Calu3 (cell line): ENCODE results near the gene MREG. TPM values are rescaled to one million over a fixed set of nuclear protein-coding genes. Genes with fewer than 3 reads are reported as not detected.
A peak's percentile ranks its signal among the peaks of the same experiment; 100 is the strongest.
"Not testable (repeated sequence)": the region's sequence is repeated elsewhere in the genome, so short reads cannot be mapped to it uniquely, and the experiment has no call there.

ENCODE experiments used
- BruUV-seq: library from RNA; stranded (reverse); fragments of 400-500 nt; replicated peaks from 2 replicates; lab custom pipeline; 2021; lab: Mats Ljungman, UMichigan
- CTCF ChIA-PET: fragments of 300-600 bp; sonication (Branson Sonifier 250); formaldehyde crosslinking; loops from one replicate; lab custom pipeline; 2022; ENCODE audit warnings: antibody characterized with exemption; lab: Charles Lee
- DNase-seq: peaks from one replicate; pipeline ENCODE4 v3.0.0; 2022
- H3K27ac Mint-ChIP-seq: one replicate; pipeline ENCODE4 v1.8.0; 2022; ENCODE audit warnings: mixed read lengths; ENCODE audit not compliant: unreplicated experiment
- H3K27me3 Mint-ChIP-seq: one replicate; pipeline ENCODE4 v1.8.0; 2022; ENCODE audit warnings: mixed read lengths; ENCODE audit not compliant: unreplicated experiment
- H3K36me3 Mint-ChIP-seq: one replicate; pipeline ENCODE4 v1.8.0; 2022; ENCODE audit warnings: mild to moderate bottlenecking, moderate library complexity, mixed read lengths; ENCODE audit not compliant: insufficient read depth, unreplicated experiment
- H3K4me1 Mint-ChIP-seq: one replicate; pipeline ENCODE4 v1.8.0; 2022; ENCODE audit warnings: mild to moderate bottlenecking, low read depth, mixed read lengths; ENCODE audit not compliant: unreplicated experiment
- H3K4me3 Mint-ChIP-seq: one replicate; pipeline ENCODE4 v1.8.0; 2022; ENCODE audit warnings: mild to moderate bottlenecking, low read depth, moderate library complexity, mixed read lengths; ENCODE audit not compliant: unreplicated experiment
- H3K9me3 Mint-ChIP-seq: one replicate; pipeline ENCODE4 v1.8.0; 2022; ENCODE audit warnings: low read depth, mixed read lengths; ENCODE audit not compliant: unreplicated experiment
- intact Hi-C: fragments of 100-400 bp; cut with micrococcal nuclease; formaldehyde crosslinking; loops from one replicate; pipeline ENCODE4 v1.10.0; 2022; ENCODE audit not compliant: unreplicated experiment
- total RNA-seq: library from RNA; stranded (reverse); gene quantifications from 2 replicates; pipeline ENCODE4 v1.2.3, GENCODE V29; 2022
- TF ChIP-seq, protein P1 (sequence below): fragments of 200-600 bp; IDR thresholded peaks from one replicate; pipeline ENCODE4 v1.8.0; 2022; ENCODE audit warnings: antibody characterized with exemption; ENCODE audit not compliant: unreplicated experiment

Gene MREG
- total RNA-seq, 1 experiment from 2014 or later: 29.7 TPM

DNA sequence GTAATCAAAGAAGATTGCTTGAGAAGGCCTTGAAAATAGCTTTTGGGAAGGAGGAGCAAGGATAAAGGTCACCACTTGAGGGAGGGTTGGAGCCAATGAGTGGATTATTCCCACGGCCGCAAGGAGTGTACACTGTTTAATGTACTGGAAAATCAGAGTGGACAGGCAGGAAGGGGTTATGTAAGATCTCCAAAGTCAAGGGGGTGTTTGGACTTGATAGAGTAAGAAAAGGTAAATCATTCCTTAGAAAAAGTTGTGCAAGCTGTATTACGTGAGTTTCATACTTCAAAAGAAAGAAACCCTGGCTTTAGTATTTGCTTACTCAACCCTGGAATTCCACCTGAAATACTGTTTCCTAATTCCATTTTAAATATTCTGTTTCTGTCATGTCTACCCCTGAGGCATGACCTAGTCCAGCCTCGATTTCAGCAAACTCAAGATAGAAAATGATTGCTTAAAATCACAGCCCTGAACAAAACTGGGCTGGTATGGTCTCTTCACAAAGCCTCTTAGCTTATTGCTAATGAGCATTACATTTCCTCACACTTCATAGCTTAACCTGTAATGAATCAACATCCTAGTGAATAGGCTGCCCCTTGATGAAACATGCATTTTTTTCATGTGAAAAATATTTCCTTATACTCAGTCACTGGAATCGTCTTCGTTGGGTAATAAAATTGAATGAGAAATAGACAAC is 1.1 kb downstream of the MREG start:
- Mint-ChIP-seq H3K4me3 (peak overlapping the region; percentile 85), H3K9me3 (no peaks in the 10 kb centered on the region), H3K27me3 (no peaks in the 10 kb centered on the region), H3K27ac (peak overlapping the region; percentile 62), H3K36me3 (peaks cover 23% of the 10 kb centered on the region), H3K4me1 (peaks cover 14% of the 10 kb centered on the region)
- intact Hi-C loops: loop anchor here (5.0 kb wide), 1 partner anchor 40 kb away; no protein-coding TSS in a partner anchor
- TF ChIP-seq, protein P1, sequence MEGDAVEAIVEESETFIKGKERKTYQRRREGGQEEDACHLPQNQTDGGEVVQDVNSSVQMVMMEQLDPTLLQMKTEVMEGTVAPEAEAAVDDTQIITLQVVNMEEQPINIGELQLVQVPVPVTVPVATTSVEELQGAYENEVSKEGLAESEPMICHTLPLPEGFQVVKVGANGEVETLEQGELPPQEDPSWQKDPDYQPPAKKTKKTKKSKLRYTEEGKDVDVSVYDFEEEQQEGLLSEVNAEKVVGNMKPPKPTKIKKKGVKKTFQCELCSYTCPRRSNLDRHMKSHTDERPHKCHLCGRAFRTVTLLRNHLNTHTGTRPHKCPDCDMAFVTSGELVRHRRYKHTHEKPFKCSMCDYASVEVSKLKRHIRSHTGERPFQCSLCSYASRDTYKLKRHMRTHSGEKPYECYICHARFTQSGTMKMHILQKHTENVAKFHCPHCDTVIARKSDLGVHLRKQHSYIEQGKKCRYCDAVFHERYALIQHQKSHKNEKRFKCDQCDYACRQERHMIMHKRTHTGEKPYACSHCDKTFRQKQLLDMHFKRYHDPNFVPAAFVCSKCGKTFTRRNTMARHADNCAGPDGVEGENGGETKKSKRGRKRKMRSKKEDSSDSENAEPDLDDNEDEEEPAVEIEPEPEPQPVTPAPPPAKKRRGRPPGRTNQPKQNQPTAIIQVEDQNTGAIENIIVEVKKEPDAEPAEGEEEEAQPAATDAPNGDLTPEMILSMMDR: no peak
- TSS peak; percentile 56 for BruUV-seq
- CTCF ChIA-PET: interaction anchor here (0.6 to 1.8 kb wide), 6 partner anchors 10 to 62 kb away, joined by 3 to 7 read pairs (median 4); no protein-coding TSS in a partner anchor
- peak; percentile 12 for DNase-seq

DNA sequence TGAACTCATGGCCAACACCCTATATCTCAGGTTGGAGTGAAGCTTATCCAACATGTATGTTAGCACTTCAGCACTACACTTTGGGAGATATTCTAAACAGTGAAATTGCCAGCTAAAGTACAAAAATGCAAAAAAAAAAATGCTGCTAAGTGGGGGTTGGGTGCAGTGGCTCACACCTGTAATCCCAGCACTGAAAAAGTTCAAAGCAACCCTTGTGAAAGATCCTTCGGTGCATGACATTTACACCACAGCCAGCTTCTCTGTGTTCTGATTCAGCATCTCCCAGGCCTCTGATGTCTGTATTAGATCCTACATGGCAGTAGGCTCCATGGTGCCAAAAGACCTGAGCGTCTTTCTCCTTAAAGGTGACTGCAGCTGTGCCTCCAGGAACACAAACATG is 4.1 kb downstream of the MREG start:
- H3K27me3 Mint-ChIP-seq, H3K4me3 Mint-ChIP-seq, H3K9me3 Mint-ChIP-seq, H3K27ac Mint-ChIP-seq, DNase-seq, BruUV-seq, intact Hi-C loops: not testable (repeated sequence)
- peaks cover 36% of the 10 kb centered on the region for H3K4me1 Mint-ChIP-seq
- CTCF ChIA-PET: interaction anchor here (0.7 to 1.7 kb wide), 2 partner anchors 56 to 488 kb away, joined by 3 to 4 read pairs; no protein-coding TSS in a partner anchor
- peaks cover 23% of the 10 kb centered on the region for H3K36me3 Mint-ChIP-seq

DNA sequence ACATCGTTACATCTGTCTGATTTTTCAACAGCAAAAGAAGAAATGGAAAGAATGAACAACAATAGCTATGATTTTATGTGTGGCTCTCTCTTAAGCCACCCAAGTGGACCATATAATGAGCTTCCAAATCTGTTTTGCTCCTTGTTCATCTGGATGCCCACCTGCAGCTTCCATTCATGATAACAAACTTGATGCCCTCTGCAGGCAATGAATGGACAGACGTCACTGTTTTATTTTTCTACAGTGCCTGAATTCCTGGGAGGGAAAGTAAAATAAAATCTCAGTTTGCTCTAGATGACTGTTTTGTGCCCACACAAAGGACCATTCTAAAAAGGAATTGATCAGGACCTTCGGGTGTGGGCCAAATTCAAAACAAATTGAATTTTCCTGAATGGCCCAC is 5.0 kb downstream of the MREG start:
- TF ChIP-seq, protein P1: no peak
- no peak for DNase-seq
- H3K4me3 Mint-ChIP-seq: no peak overlapping the region
- intact Hi-C loops: no loop called here
- H3K4me1 Mint-ChIP-seq: peaks cover 44% of the 10 kb centered on the region
- no peak overlapping the region for H3K27ac Mint-ChIP-seq
- no peaks in the 10 kb centered on the region for H3K27me3 Mint-ChIP-seq
- no TSS peak for BruUV-seq
- CTCF ChIA-PET: interaction anchor here (1.1 to 1.7 kb wide), 2 partner anchors 55 to 58 kb away, joined by 4 read pairs; no protein-coding TSS in a partner anchor
- H3K36me3 Mint-ChIP-seq: peaks cover 20% of the 10 kb centered on the region
- no peaks in the 10 kb centered on the region for H3K9me3 Mint-ChIP-seq

DNA sequence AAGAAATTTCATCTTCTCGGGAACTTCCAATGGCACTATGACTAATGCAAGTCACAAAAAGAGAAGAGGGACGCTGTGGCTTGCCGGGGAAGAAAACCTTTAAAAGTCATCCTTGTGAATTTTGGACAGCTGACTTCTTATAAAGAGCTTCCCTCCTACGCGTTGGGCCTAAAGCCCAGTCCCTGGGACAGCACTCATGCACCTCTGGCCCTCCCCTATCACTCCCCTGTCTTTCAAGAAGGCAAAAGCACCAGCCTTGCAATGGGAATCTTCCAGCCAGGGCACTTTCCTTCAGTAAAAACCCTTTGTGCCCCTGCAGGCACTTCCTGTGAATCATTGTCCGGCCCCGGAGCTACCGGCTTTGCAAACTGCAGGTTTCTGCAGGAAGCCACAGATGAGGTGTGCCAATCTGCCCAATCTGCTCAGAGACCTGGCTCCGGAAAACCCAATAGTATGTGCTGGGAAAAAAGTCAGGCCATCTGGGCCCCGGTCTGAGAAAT is 7.1 kb downstream of the MREG start:
- Mint-ChIP-seq H3K4me1 (peaks cover 45% of the 10 kb centered on the region), H3K27ac (peak overlapping the region; percentile 55), H3K27me3 (no peaks in the 10 kb centered on the region), H3K36me3 (peaks cover 3% of the 10 kb centered on the region), H3K9me3 (no peaks in the 10 kb centered on the region), H3K4me3 (peak overlapping the region; percentile 50)
- TF ChIP-seq, protein P1: no peak
- intact Hi-C loops: no loop called here
- CTCF ChIA-PET: interaction anchor here (0.6 to 1.4 kb wide), 6 partner anchors 14 to 1197 kb away, joined by 3 to 4 read pairs (median 3); partner anchors contain the start of gene BARD1
- no TSS peak for BruUV-seq
- DNase-seq: peak; percentile 66
